Colonic mucosa (tissue), 4 donors: Measurements from ENCODE around the gene TIMM8B. TPM values are rescaled to one million over a fixed set of nuclear protein-coding genes. Genes with fewer than 3 reads are reported as not detected.

Source experiments
- DNase-seq: peaks from one replicate; pipeline ENCODE4 v3.0.0-alpha.2; 2020
- H3K27ac ChIP-seq: fragments of 200-600 bp; one replicate; pipeline ENCODE4 v1.8.0; 2021
- H3K27me3 ChIP-seq: fragments of 200-600 bp; one replicate; pipeline ENCODE4 v1.8.0; 2021
- H3K36me3 ChIP-seq: fragments of 200-600 bp; one replicate; pipeline ENCODE4 v1.8.0; 2021
- H3K4me1 ChIP-seq: fragments of 200-600 bp; one replicate; pipeline ENCODE4 v1.8.0; 2021; ENCODE audit warnings: mild to moderate bottlenecking
- H3K4me3 ChIP-seq: fragments of 200-600 bp; one replicate; pipeline ENCODE4 v1.8.0; 2021
- H3K9ac ChIP-seq, 2 donors: one replicate each; pipeline ENCODE4 v1.7.0; 2013; ENCODE audit warnings: control low read depth in 2 of 2, low read depth in 2 of 2, low read length in 2 of 2
- H3K9me3 ChIP-seq: fragments of 200-600 bp; one replicate; pipeline ENCODE4 v1.8.0; 2021
- CTCF ChIP-seq: fragments of 200-600 bp; IDR thresholded peaks from one replicate; pipeline ENCODE4 v1.8.0; 2022; ENCODE audit warnings: antibody characterized with exemption, mild to moderate bottlenecking
- intact Hi-C: fragments of 100-400 bp; cut with DNase I; formaldehyde crosslinking; loops from one replicate; pipeline ENCODE4 v1.14.1; 2022
- total RNA-seq, 2 donors: library from RNA; stranded (reverse); fragmentation: NEBNext Ultra II Directional in 1 of 2; extraction: Animal tissue kit (Norgen Biotek cat#: 25700) in 1 of 2; gene quantifications; one replicate each; pipeline ENCODE4 v1.2.1, GENCODE V29; 2021
- donor health status: healthy.
- donor health status: DM: no; HTN: no; CAD: no.
- donor health status: DM: no; HTN: no; CAD: no.

Gene TIMM8B
- 10 to 100 TPM; 40.7 to 93.9 TPM for total RNA-seq

GRCh38 chr11:112086422-112087191 is at the start of gene TIMM8B, which contains the start of gene SDHD:
Gene TIMM8B (minus strand): TSS chr11:112086756. CDS start chr11:112086723, 33 bp downstream.
Gene SDHD (plus strand): TSS chr11:112086873. CDS start chr11:112086908, 35 bp downstream.
- Histone ChIP-seq H3K4me1 (peaks cover 6% of the 10 kb centered on the region), H3K27ac (peak within 1 kb of the TSS; percentile 69), H3K9me3 (no peaks in the 10 kb centered on the region), H3K4me3 (peak within 1 kb of the TSS; percentile 67), H3K27me3 (no peaks in the 10 kb centered on the region), H3K36me3 (peaks cover 16% of the 10 kb centered on the region), H3K9ac (peak within 1 kb of the TSS; percentile 72 to 96)
- intact Hi-C loops: loop anchor here (10.0 kb wide), 1 partner anchor 152 kb away; the partner anchor contains the start of gene DIXDC1
- peak; percentile 97 for DNase-seq
- no peak for TF ChIP-seq CTCF

GRCh38 chr11:112134473-112134872 is 47.9 kb upstream of the TIMM8B start:
- intact Hi-C loops: no loop called here
- H3K4me3 ChIP-seq: no peak overlapping the region
- H3K9ac ChIP-seq: peak overlapping the region in 1 of 2 donors; percentile 63
- H3K36me3 ChIP-seq: no peaks in the 10 kb centered on the region
- H3K27me3 ChIP-seq: no peaks in the 10 kb centered on the region
- peak overlapping the region; percentile 50 for H3K27ac ChIP-seq
- no peak for TF ChIP-seq CTCF
- H3K9me3 ChIP-seq: no peaks in the 10 kb centered on the region
- peaks cover 9% of the 10 kb centered on the region for H3K4me1 ChIP-seq
- DNase-seq: peak; percentile 48

- no peak for TF ChIP-seq CTCF
- H3K9me3 ChIP-seq: no peaks in the 10 kb centered on the region
- peaks cover 9% of the 10 kb centered on the region for H3K4me1 ChIP-seq
- H3K27ac ChIP-seq: peak overlapping the region; percentile 91
- H3K36me3 ChIP-seq: no peaks in the 10 kb centered on the region
- H3K27me3 ChIP-seq: no peaks in the 10 kb centered on the region
- intact Hi-C loops: no loop called here
- no peak overlapping the region for H3K4me3 ChIP-seq
- no peak for DNase-seq
- peak overlapping the region in 1 of 2 donors; percentile 58 for H3K9ac ChIP-seq
Observed at GRCh38 chr11:112132737-112133136, 46.2 kb upstream of the TIMM8B start.

- no peaks in the 10 kb centered on the region for H3K36me3 ChIP-seq
- no peak for TF ChIP-seq CTCF
- peaks cover 9% of the 10 kb centered on the region for H3K4me1 ChIP-seq
- no peaks in the 10 kb centered on the region for H3K27me3 ChIP-seq
- H3K27ac ChIP-seq: peak overlapping the region; percentile 79
- DNase-seq: no peak
- peak overlapping the region in 1 of 2 donors; percentile 43 for H3K9ac ChIP-seq
- no peak overlapping the region for H3K4me3 ChIP-seq
- intact Hi-C loops: no loop called here
- no peaks in the 10 kb centered on the region for H3K9me3 ChIP-seq
Observed at GRCh38 chr11:112129656-112130055, 43.1 kb upstream of the TIMM8B start.

- peaks cover 9% of the 10 kb centered on the region for H3K4me1 ChIP-seq
Observed at GRCh38 chr11:112128483-112129121, 42.0 kb upstream of the TIMM8B start.

More at GRCh38 chr11:112128483-112129121, 42.0 kb upstream of the TIMM8B start:
- no peak overlapping the region for H3K4me3 ChIP-seq
- intact Hi-C loops: no loop called here
- H3K27ac ChIP-seq: peak overlapping the region; percentile 79
- no peaks in the 10 kb centered on the region for H3K27me3 ChIP-seq
- no peaks in the 10 kb centered on the region for H3K36me3 ChIP-seq
- peak; percentile 87 for DNase-seq
- no peak for TF ChIP-seq CTCF
- H3K9ac ChIP-seq: no peak overlapping the region
- no peaks in the 10 kb centered on the region for H3K9me3 ChIP-seq
